Progenitor cell of endocrine pancreas (in vitro differentiated cells): ENCODE data around the gene CTNS. TPM values are rescaled to one million over a fixed set of nuclear protein-coding genes. Genes with fewer than 3 reads are reported as not detected.

Source experiments
- DNase-seq: peaks from one replicate; pipeline ENCODE4 v3.0.0; 2021; ENCODE audit warnings: low spot score; ENCODE audit not compliant: unreplicated experiment
- H3K27ac Mint-ChIP-seq: 2 replicates; pipeline ENCODE4 v1.8.0; 2021; ENCODE audit warnings: mild to moderate bottlenecking, moderate library complexity, mixed read lengths
- H3K27me3 Mint-ChIP-seq: 2 replicates; pipeline ENCODE4 v1.8.0; 2021; ENCODE audit warnings: mixed read lengths
- H3K36me3 Mint-ChIP-seq: 2 replicates; pipeline ENCODE4 v1.8.0; 2022; ENCODE audit warnings: mixed read lengths; ENCODE audit not compliant: insufficient read depth
- H3K4me1 Mint-ChIP-seq: 2 replicates; pipeline ENCODE4 v1.8.0; 2021; ENCODE audit warnings: low read depth, mixed read lengths
- H3K4me3 Mint-ChIP-seq: 2 replicates; pipeline ENCODE4 v1.8.0; 2021; ENCODE audit warnings: low read depth, mild to moderate bottlenecking, moderate library complexity, mixed read lengths
- H3K9me3 Mint-ChIP-seq: 2 replicates; pipeline ENCODE4 v1.8.0; 2021; ENCODE audit warnings: low read depth, mixed read lengths
- CTCF ChIP-seq: fragments of 200-600 bp; sonication (generic); IDR thresholded peaks from one replicate; pipeline ENCODE4 v1.5.0; 2021; ENCODE audit warnings: antibody characterized with exemption, mild to moderate bottlenecking; ENCODE audit not compliant: unreplicated experiment
- total RNA-seq: library from RNA; stranded (reverse); gene quantifications from 2 replicates; pipeline ENCODE4 v1.2.1, GENCODE V29; 2021

The CTNS gene
- total RNA-seq, 1 donor from 2014 or later = 16.4 TPM

- no peak overlapping the region for H3K4me3 Mint-ChIP-seq
- no peaks in the 10 kb centered on the region for H3K4me1 Mint-ChIP-seq
- no peak for TF ChIP-seq CTCF
- H3K27ac Mint-ChIP-seq = no peak overlapping the region
- H3K36me3 Mint-ChIP-seq = peaks cover 6% of the 10 kb centered on the region
- no peaks in the 10 kb centered on the region for H3K9me3 Mint-ChIP-seq
- no peaks in the 10 kb centered on the region for H3K27me3 Mint-ChIP-seq
- no peak for DNase-seq
Measured at GRCh38 chr17:3592216-3592860, 44.2 kb upstream of the CTNS start.

- H3K4me3 Mint-ChIP-seq = no peak overlapping the region
- no peaks in the 10 kb centered on the region for H3K4me1 Mint-ChIP-seq
- H3K9me3 Mint-ChIP-seq = no peaks in the 10 kb centered on the region
- peaks cover 6% of the 10 kb centered on the region for H3K36me3 Mint-ChIP-seq
- H3K27me3 Mint-ChIP-seq = no peaks in the 10 kb centered on the region
- DNase-seq = no peak
- TF ChIP-seq CTCF = no peak
- no peak overlapping the region for H3K27ac Mint-ChIP-seq
Measured at GRCh38 chr17:3593384-3593783, 43.2 kb upstream of the CTNS start.

- H3K4me3 Mint-ChIP-seq = no peak overlapping the region
- no peaks in the 10 kb centered on the region for H3K9me3 Mint-ChIP-seq
- no peak for DNase-seq
- H3K27ac Mint-ChIP-seq = no peak overlapping the region
- no peak for TF ChIP-seq CTCF
- peaks cover 6% of the 10 kb centered on the region for H3K36me3 Mint-ChIP-seq
- H3K4me1 Mint-ChIP-seq = no peaks in the 10 kb centered on the region
- H3K27me3 Mint-ChIP-seq = no peaks in the 10 kb centered on the region
Measured at GRCh38 chr17:3594051-3594800, 42.3 kb upstream of the CTNS start.

- TF ChIP-seq CTCF = no peak
- no peaks in the 10 kb centered on the region for H3K27me3 Mint-ChIP-seq
- DNase-seq = no peak
- H3K27ac Mint-ChIP-seq = no peak overlapping the region
- H3K9me3 Mint-ChIP-seq = no peaks in the 10 kb centered on the region
- H3K36me3 Mint-ChIP-seq = peaks cover 1% of the 10 kb centered on the region
- H3K4me1 Mint-ChIP-seq = no peaks in the 10 kb centered on the region
- no peak overlapping the region for H3K4me3 Mint-ChIP-seq
Measured at GRCh38 chr17:3594976-3595375, 41.6 kb upstream of the CTNS start.

GRCh38 chr17:3596804-3597464 lies 39.6 kb upstream of the CTNS start:
- H3K27me3 Mint-ChIP-seq = no peaks in the 10 kb centered on the region
- H3K9me3 Mint-ChIP-seq = no peaks in the 10 kb centered on the region
- no peak for DNase-seq
- no peaks in the 10 kb centered on the region for H3K36me3 Mint-ChIP-seq
- H3K4me1 Mint-ChIP-seq = no peaks in the 10 kb centered on the region
- H3K27ac Mint-ChIP-seq = no peak overlapping the region
- TF ChIP-seq CTCF = no peak
- no peak overlapping the region for H3K4me3 Mint-ChIP-seq
